GM23338 (cell line): Measurements from ENCODE around the gene FGA.

ENCODE experiments used
- CREB1 ChIP-seq: fragments of 250-450 bp; sonication (Bioruptor Pico); IDR thresholded peaks from 2 replicates; pipeline ENCODE4 v1.5.0; 2020; ENCODE audit warnings: low read depth, mild to moderate bottlenecking, moderate library complexity
- EZH2 ChIP-seq: fragments of 200-600 bp; sonication (generic); IDR thresholded peaks from one replicate; pipeline ENCODE4 v1.8.0; 2017; ENCODE audit warnings: antibody characterized with exemption, mild to moderate bottlenecking, low read depth; ENCODE audit not compliant: unreplicated experiment
- EZH2phosphoT487 ChIP-seq: fragments of 200-600 bp; sonication (generic); IDR thresholded peaks from one replicate; pipeline ENCODE4 v1.8.1; 2018; ENCODE audit warnings: antibody characterized with exemption; ENCODE audit not compliant: unreplicated experiment
- JUNB ChIP-seq: IDR thresholded peaks from one replicate; pipeline ENCODE4 v1.6.1; 2016; ENCODE audit warnings: antibody characterized with exemption; ENCODE audit not compliant: unreplicated experiment
- NANOG ChIP-seq: IDR thresholded peaks from 2 replicates; pipeline ENCODE4 v1.6.1; 2016; ENCODE audit warnings: antibody characterized with exemption, borderline replicate concordance
- POLR2AphosphoS5 ChIP-seq: IDR thresholded peaks from 2 replicates; pipeline ENCODE4 v1.6.1; 2016; ENCODE audit warnings: antibody characterized with exemption, low read depth
- REST ChIP-seq: IDR thresholded peaks from one replicate; pipeline ENCODE4 v1.6.1; 2018; ENCODE audit warnings: antibody characterized with exemption; ENCODE audit not compliant: unreplicated experiment
- ZNF114 ChIP-seq: fragments of 250-450 bp; sonication (Bioruptor Pico); IDR thresholded peaks from 2 replicates; pipeline ENCODE4 v1.5.0; 2020; ENCODE audit warnings: mild to moderate bottlenecking, moderate library complexity
- TF ChIP-seq, protein P1 (sequence below), 2 experiments: fragments of 200-600 bp in 1 of 2; sonication (generic) in 1 of 2; conservative IDR thresholded peaks; 2 replicates each; pipeline versions ENCODE4 v1.5.1 to v1.6.1; 2016 to 2017; ENCODE audit warnings: antibody characterized with exemption in 2 of 2, low read depth in 2 of 2, mild to moderate bottlenecking in 2 of 2, moderate library complexity in 1 of 2
- TF ChIP-seq, protein P2 (sequence below): IDR thresholded peaks from 2 replicates; pipeline ENCODE4 v1.6.1; 2016; ENCODE audit warnings: antibody characterized with exemption

GRCh38 chr4:154565704-154566103 lies 24.8 kb downstream of the FGA start:
- TF ChIP-seq CREB1 (CRISPR knock-in tag), result no peak
- TF ChIP-seq POLR2AphosphoS5, result no peak
- TF ChIP-seq, protein P1, sequence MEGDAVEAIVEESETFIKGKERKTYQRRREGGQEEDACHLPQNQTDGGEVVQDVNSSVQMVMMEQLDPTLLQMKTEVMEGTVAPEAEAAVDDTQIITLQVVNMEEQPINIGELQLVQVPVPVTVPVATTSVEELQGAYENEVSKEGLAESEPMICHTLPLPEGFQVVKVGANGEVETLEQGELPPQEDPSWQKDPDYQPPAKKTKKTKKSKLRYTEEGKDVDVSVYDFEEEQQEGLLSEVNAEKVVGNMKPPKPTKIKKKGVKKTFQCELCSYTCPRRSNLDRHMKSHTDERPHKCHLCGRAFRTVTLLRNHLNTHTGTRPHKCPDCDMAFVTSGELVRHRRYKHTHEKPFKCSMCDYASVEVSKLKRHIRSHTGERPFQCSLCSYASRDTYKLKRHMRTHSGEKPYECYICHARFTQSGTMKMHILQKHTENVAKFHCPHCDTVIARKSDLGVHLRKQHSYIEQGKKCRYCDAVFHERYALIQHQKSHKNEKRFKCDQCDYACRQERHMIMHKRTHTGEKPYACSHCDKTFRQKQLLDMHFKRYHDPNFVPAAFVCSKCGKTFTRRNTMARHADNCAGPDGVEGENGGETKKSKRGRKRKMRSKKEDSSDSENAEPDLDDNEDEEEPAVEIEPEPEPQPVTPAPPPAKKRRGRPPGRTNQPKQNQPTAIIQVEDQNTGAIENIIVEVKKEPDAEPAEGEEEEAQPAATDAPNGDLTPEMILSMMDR (conservative IDR thresholded peaks at IDR 0.05; ENCODE audit: low read depth in 2 of 2), result no peak
- TF ChIP-seq EZH2, result no peak
- TF ChIP-seq, protein P2, sequence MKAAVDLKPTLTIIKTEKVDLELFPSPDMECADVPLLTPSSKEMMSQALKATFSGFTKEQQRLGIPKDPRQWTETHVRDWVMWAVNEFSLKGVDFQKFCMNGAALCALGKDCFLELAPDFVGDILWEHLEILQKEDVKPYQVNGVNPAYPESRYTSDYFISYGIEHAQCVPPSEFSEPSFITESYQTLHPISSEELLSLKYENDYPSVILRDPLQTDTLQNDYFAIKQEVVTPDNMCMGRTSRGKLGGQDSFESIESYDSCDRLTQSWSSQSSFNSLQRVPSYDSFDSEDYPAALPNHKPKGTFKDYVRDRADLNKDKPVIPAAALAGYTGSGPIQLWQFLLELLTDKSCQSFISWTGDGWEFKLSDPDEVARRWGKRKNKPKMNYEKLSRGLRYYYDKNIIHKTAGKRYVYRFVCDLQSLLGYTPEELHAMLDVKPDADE, result no peak
- no peak for TF ChIP-seq REST
- TF ChIP-seq EZH2phosphoT487, result no peak
- no peak for TF ChIP-seq JUNB
- TF ChIP-seq NANOG, result no peak
- no peak for TF ChIP-seq ZNF114
